ENCODE data around the gene LYPD6. TPM values are rescaled to one million over a fixed set of nuclear protein-coding genes. Genes with fewer than 3 reads are reported as not detected.

The LYPD6 gene
- total and polyA plus RNA-seq, 9 of the 15 experiments (the other 6 are each of a cell fraction or from before 2014, with no cell fraction given) = not detected

DNA sequence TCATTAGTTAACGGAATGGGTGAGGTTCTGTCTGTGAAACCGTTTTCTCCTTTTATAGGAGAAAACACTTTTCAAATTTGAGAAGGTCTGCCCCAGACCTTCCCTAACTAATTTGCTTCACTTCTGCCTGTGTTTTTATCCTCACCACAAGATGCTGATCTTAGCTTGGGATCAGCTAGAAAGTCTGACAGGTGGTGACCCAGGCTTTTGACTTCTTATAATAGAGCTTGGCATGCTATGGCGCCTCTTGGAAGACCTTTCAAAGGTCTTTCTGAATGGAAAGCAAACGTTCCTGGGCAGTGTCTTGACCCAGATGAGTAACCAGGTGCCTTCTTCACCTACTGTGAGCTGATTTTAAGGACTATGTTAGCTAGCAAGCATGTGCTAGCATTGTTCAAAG is 91.4 kb downstream of the LYPD6 start (continued):
- TF ChIP-seq, protein P1, sequence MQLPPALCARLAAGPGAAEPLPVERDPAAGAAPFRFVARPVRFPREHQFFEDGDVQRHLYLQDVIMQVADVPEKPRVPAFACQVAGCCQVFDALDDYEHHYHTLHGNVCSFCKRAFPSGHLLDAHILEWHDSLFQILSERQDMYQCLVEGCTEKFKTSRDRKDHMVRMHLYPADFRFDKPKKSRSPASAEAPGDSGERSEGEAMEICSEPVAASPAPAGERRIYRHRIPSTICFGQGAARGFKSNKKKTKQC (CRISPR knock-in tag; IDR thresholded peaks at IDR 0.05) = no peak
- no peak for TF ChIP-seq RBM25 (IDR thresholded peaks at IDR 0.05; ENCODE audit: low read depth, low read length, severe bottlenecking)
- TF ChIP-seq ETV1 (tag; conservative IDR thresholded peaks at IDR 0.05; ENCODE audit: low read depth) = no peak
- TF ChIP-seq ARID2 (IDR thresholded peaks at IDR 0.05) = no peak
- TF ChIP-seq, protein P2, sequence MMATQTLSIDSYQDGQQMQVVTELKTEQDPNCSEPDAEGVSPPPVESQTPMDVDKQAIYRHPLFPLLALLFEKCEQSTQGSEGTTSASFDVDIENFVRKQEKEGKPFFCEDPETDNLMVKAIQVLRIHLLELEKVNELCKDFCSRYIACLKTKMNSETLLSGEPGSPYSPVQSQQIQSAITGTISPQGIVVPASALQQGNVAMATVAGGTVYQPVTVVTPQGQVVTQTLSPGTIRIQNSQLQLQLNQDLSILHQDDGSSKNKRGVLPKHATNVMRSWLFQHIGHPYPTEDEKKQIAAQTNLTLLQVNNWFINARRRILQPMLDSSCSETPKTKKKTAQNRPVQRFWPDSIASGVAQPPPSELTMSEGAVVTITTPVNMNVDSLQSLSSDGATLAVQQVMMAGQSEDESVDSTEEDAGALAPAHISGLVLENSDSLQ (IDR thresholded peaks at IDR 0.05) = no peak
- no peak for TF ChIP-seq TAL1 (IDR thresholded peaks at IDR 0.05)
- no peak for TF ChIP-seq HDAC3 (IDR thresholded peaks at IDR 0.05; ENCODE audit: borderline replicate concordance, partially characterized antibody)

DNA sequence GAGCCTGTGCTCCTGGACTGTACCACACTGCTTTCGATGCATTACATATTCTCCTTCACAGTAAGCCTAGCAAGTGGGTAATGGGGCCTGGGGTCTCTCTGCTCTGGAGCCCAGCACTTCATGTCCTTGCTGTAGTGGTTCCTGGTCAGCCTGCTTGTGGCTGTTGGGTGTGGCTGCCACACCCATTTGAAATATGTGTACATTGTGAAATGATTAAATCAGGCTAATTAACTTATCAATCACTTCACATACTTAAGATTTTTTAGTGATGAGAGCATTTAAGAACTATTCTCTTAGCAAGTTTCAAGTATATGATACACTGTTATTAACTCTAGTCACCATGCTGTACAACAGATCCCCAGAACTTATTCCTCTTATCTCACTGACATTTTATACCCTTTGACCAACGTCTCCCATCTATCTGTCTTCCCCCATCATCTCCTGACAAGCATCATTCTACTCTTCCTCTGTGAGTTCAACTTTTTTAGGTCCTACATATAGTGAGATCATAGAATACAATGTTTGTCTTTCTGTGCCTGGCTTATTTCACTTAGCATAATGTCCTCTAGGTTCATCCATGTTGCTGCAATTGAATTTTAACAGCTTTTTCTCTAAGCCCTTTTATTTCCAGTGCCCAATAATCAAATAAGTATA is 92.1 kb downstream of the LYPD6 start:
- Histone ChIP-seq H3K4me3 (no peak overlapping the region), H3K4me1 (replicated peaks in 1 of 2; ENCODE audit: control insufficient read depth in 2 of 2, insufficient read depth in 2 of 2, low read length in 2 of 2) (no peaks in the 10 kb centered on the region), H3K9ac (ENCODE audit: insufficient read depth in 1 of 2, low read depth in 2 of 2, low read length in 2 of 2) (no peak overlapping the region), H3K79me2 (ENCODE audit: control insufficient read depth, insufficient read depth, low read length) (no peaks in the 10 kb centered on the region), H3K9me1 (ENCODE audit: control insufficient read depth, insufficient read depth, low read length) (no peaks in the 10 kb centered on the region), H3K27me3 (ENCODE audit: control insufficient read depth in 2 of 2, insufficient read depth in 2 of 2, low read length in 2 of 2) (no peaks in the 10 kb centered on the region), H2AFZ (ENCODE audit: low read depth, low read length) (no peak overlapping the region), H3K27ac (ENCODE audit: extremely low read depth, low read depth, low read length) (no peak overlapping the region), H3K9me3 (replicated peaks; ENCODE audit: control insufficient read depth, insufficient read depth, low read depth, low read length) (no peaks in the 10 kb centered on the region), H4K20me1 (replicated peaks; ENCODE audit: control insufficient read depth, insufficient read depth, low read length) (no peaks in the 10 kb centered on the region), H3K36me3 (ENCODE audit: control insufficient read depth, insufficient read depth, low read length) (no peaks in the 10 kb centered on the region), H3K4me2 (ENCODE audit: insufficient read depth, low read length) (no peak overlapping the region)
- ATAC-seq (no peak), DNase-seq (ENCODE audit: extremely low read depth in 1 of 4, low spot score in 3 of 4) (no peak), FAIRE-seq (no peak)
- in situ Hi-C loops (cut with MboI) = no loop called here
- ChIA-PET POLR2A (no interaction called here), CTCF (ENCODE audit: low intra/inter-chr PET ratio) (no interaction called here)
- TF ChIP-seq TCFL5 (CRISPR knock-in tag; conservative IDR thresholded peaks at IDR 0.05) (no peak), BRF1 (IDR thresholded peaks at IDR 0.05; ENCODE audit: borderline replicate concordance, extremely low read depth, insufficient read length) (no peak)
- 0% methylated on average over 2 of the region's 2 CpGs for WGBS (ENCODE audit: insufficient coverage, low coverage, missing lambda C conversion rate)
- intact Hi-C loops (cut with micrococcal nuclease) = no loop called here
- no TSS peak for BruUV-seq (replicated peaks)
